Measurements from ENCODE around the gene LEKR1. TPM values are rescaled to one million over a fixed set of nuclear protein-coding genes. Genes with fewer than 3 reads are reported as not detected.

LEKR1 gene
- total and polyA plus RNA-seq, 2 donors (not counting 3 experiments of a cell fraction or from before 2014, with no cell fraction given) = 0.07 to 0.64 TPM

DNA sequence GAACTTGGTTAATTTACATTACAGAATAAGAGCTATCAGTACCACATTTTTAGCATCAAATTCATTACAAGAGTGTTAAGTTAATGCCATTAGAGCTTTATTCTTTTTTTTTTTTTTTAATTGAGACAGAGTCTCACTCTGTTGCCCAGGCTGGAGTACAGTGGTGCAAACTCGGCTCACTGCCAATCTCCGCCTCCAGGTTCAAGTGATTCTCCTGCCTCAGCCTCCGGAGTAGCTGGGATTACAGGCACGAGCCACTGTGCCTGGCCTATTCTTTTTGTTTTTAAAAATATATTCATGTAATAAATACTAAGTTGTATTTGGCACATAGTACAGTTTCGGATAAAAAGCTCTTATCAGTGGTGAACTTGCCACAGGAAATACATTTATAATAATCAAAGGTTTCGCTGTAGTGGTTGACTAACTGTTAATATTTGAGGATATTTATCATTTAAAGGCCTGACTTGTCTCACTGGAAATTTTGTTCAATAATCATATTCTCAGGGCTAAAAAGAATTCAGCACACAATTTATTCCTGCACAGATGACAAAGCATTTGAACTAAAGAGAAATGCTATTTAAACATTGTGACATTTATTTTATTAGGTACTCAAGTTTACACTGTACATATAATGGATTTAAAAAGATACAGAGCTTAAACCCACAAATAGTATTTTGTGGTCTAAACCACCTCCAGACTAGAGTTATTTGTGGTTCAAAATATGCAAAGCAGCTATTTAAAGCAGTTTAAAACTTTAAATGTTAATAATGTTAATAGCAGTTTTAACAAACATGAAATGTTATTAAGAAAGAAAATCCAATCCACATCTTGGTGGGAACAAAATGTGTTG, 6.1 kb upstream of the LEKR1 start:
- H3K36me3 ChIP-seq (ENCODE audit: control insufficient read depth in 2 of 2, extremely low read depth in 1 of 2, insufficient read depth in 2 of 2, low read length in 2 of 2) = no peaks in the 10 kb centered on the region
- H3K27ac ChIP-seq (ENCODE audit: insufficient read depth, low read depth, low read length) = peak overlapping the region; percentile 91
- no peak overlapping the region for H2AFZ ChIP-seq (ENCODE audit: low read depth, low read length)
- TF ChIP-seq GATA2 (IDR thresholded peaks at IDR 0.05; ENCODE audit: insufficient read depth, insufficient read length, low read depth, low read length) (peak; percentile 62), POLR2AphosphoS5 (IDR thresholded peaks at IDR 0.05; ENCODE audit: insufficient read depth, low read depth, low read length) (no peak)
- H3K9ac ChIP-seq (replicated peaks; ENCODE audit: extremely low read depth, insufficient read depth, low read length) = peak overlapping the region; percentile 12
- H3K79me2 ChIP-seq (ENCODE audit: control insufficient read depth, insufficient read depth, low read length) = no peaks in the 10 kb centered on the region
- no peaks in the 10 kb centered on the region for H3K9me1 ChIP-seq (replicated peaks; ENCODE audit: control insufficient read depth, extremely low read depth, insufficient read depth, low read length)
- H3K9me3 ChIP-seq (replicated peaks; ENCODE audit: control insufficient read depth, insufficient read depth, low read length) = no peaks in the 10 kb centered on the region
- intact Hi-C loops (cut with micrococcal nuclease) (loop anchor here (2.0 to 10.0 kb wide), 4 partner anchors 127 to 712 kb away; no protein-coding TSS in a partner anchor), dilution Hi-C loops (cut with MboI; ENCODE audit: extremely low pct_ligation_motif_present, low sequenced_read_pairs) (loop anchor here (25.0 kb wide), 1 partner anchor 108 kb away; no protein-coding TSS in a partner anchor)
- H4K20me1 ChIP-seq (replicated peaks; ENCODE audit: control insufficient read depth, extremely low read depth, insufficient read depth, low read length) = no peaks in the 10 kb centered on the region
- no peaks in the 10 kb centered on the region for H3K27me3 ChIP-seq (ENCODE audit: control insufficient read depth in 2 of 2, insufficient read depth in 2 of 2, low read length in 2 of 2)
- H3K4me1 ChIP-seq (ENCODE audit: control insufficient read depth, extremely low read depth, insufficient read depth, low read length) = peaks cover 45% of the 10 kb centered on the region
- no peak overlapping the region for H3K4me3 ChIP-seq (replicated peaks in 1 of 3; ENCODE audit: insufficient read depth in 1 of 3, low read depth in 1 of 3, low read length in 3 of 3)
- DNase-seq (ENCODE audit: low read depth, low spot score) (peak; percentile 63), FAIRE-seq (peak; percentile 43)
- POLR2A ChIA-PET = no interaction called here
- CTCF ChIA-PET = interaction anchor here (1.0 to 1.7 kb wide), 3 partner anchors 85 to 144 kb away, joined by 3 to 9 read pairs (median 4); no protein-coding TSS in a partner anchor
- BruUV-seq (replicated peaks) = no TSS peak
- no peak overlapping the region for H3K4me2 ChIP-seq (ENCODE audit: insufficient read depth, low read length)

DNA sequence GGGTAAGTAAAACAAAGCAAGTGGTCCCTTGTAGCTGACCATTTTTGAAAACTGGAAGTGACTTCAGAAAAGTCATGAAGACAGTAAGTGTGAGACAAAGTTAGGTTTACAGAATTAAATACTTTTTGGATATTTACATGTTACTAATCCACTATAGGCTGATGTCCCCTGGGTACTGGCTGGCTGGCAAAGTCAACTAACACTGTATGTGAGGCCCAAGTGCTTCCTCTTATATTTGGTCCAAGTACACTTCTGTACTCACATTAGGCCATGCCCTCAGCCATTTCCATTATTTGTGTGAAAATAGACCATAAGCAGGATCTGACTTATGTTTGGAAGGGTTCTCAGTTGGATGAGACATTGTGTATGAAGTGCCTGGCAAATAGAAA, 5.5 kb upstream of the LEKR1 start:
- TF ChIP-seq, protein P1, sequence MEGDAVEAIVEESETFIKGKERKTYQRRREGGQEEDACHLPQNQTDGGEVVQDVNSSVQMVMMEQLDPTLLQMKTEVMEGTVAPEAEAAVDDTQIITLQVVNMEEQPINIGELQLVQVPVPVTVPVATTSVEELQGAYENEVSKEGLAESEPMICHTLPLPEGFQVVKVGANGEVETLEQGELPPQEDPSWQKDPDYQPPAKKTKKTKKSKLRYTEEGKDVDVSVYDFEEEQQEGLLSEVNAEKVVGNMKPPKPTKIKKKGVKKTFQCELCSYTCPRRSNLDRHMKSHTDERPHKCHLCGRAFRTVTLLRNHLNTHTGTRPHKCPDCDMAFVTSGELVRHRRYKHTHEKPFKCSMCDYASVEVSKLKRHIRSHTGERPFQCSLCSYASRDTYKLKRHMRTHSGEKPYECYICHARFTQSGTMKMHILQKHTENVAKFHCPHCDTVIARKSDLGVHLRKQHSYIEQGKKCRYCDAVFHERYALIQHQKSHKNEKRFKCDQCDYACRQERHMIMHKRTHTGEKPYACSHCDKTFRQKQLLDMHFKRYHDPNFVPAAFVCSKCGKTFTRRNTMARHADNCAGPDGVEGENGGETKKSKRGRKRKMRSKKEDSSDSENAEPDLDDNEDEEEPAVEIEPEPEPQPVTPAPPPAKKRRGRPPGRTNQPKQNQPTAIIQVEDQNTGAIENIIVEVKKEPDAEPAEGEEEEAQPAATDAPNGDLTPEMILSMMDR (IDR thresholded peaks at IDR 0.05; ENCODE audit: extremely low read depth in 1 of 2, insufficient read depth in 1 of 2, low read depth in 1 of 2, low read length in 2 of 2) = no peak
- no peak for TF ChIP-seq MYC (IDR thresholded peaks at IDR 0.05; ENCODE audit: low read depth, low read length)
- no peak for TF ChIP-seq POLR2AphosphoS5 (IDR thresholded peaks at IDR 0.05; ENCODE audit: insufficient read depth, low read depth, low read length)
- no peak for TF ChIP-seq POLR2A (IDR thresholded peaks at IDR 0.05; ENCODE audit: low read depth, low read length)
- TF ChIP-seq, protein P2, sequence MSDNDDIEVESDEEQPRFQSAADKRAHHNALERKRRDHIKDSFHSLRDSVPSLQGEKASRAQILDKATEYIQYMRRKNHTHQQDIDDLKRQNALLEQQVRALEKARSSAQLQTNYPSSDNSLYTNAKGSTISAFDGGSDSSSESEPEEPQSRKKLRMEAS (IDR thresholded peaks at IDR 0.05; ENCODE audit: insufficient read depth, insufficient read length) = no peak
- TF ChIP-seq GATA2 (IDR thresholded peaks at IDR 0.05; ENCODE audit: insufficient read depth, insufficient read length, low read depth, low read length) = no peak
- no peak for TF ChIP-seq EZH2 (IDR thresholded peaks at IDR 0.05; ENCODE audit: borderline replicate concordance, low read depth, low read length, severe bottlenecking)
- TF ChIP-seq JUN (IDR thresholded peaks at IDR 0.05; ENCODE audit: borderline replicate concordance, insufficient read depth, insufficient read length, low read depth) = no peak
- TF ChIP-seq FOS (IDR thresholded peaks at IDR 0.05; ENCODE audit: borderline replicate concordance, insufficient read depth, low read length) = no peak
- peak overlapping the region; percentile 91 for H3K27ac ChIP-seq (ENCODE audit: insufficient read depth, low read depth, low read length)
- POLR2A ChIA-PET = no interaction called here
- no peak overlapping the region for H3K4me3 ChIP-seq (replicated peaks in 1 of 3; ENCODE audit: insufficient read depth in 1 of 3, low read depth in 1 of 3, low read length in 3 of 3)
- peak; percentile 56 for FAIRE-seq
- no peak overlapping the region for H3K4me2 ChIP-seq (ENCODE audit: insufficient read depth, low read length)
- BruUV-seq (replicated peaks) = no TSS peak
- no peak overlapping the region for H2AFZ ChIP-seq (ENCODE audit: low read depth, low read length)
- no peaks in the 10 kb centered on the region for H3K27me3 ChIP-seq (ENCODE audit: control insufficient read depth in 2 of 2, insufficient read depth in 2 of 2, low read length in 2 of 2)
- CTCF ChIA-PET = no interaction called here
- no peaks in the 10 kb centered on the region for H4K20me1 ChIP-seq (replicated peaks; ENCODE audit: control insufficient read depth, extremely low read depth, insufficient read depth, low read length)
- H3K9ac ChIP-seq (replicated peaks; ENCODE audit: extremely low read depth, insufficient read depth, low read length) = peak overlapping the region; percentile 10
- dilution Hi-C loops (cut with MboI; ENCODE audit: extremely low pct_ligation_motif_present, low sequenced_read_pairs) = loop anchor here (25.0 kb wide), 1 partner anchor 108 kb away; no protein-coding TSS in a partner anchor
- DNase-seq (ENCODE audit: low read depth, low spot score) = peak; percentile 48
- H3K79me2 ChIP-seq (ENCODE audit: control insufficient read depth, insufficient read depth, low read length) = peaks cover 2% of the 10 kb centered on the region
- intact Hi-C loops (cut with micrococcal nuclease) = loop anchor here (10.0 kb wide), 2 partner anchors 516 to 666 kb away; no protein-coding TSS in a partner anchor
- peaks cover 50% of the 10 kb centered on the region for H3K4me1 ChIP-seq (ENCODE audit: control insufficient read depth, extremely low read depth, insufficient read depth, low read length)
- no peaks in the 10 kb centered on the region for H3K9me3 ChIP-seq (replicated peaks; ENCODE audit: control insufficient read depth, insufficient read depth, low read length)
- H3K36me3 ChIP-seq (ENCODE audit: control insufficient read depth in 2 of 2, extremely low read depth in 1 of 2, insufficient read depth in 2 of 2, low read length in 2 of 2) = no peaks in the 10 kb centered on the region
- no peaks in the 10 kb centered on the region for H3K9me1 ChIP-seq (replicated peaks; ENCODE audit: control insufficient read depth, extremely low read depth, insufficient read depth, low read length)

Measured in endothelial cell of umbilical vein (primary cell).